SW480 (cell line): Measurements from ENCODE around the gene GPR108.
"Not testable (repeated sequence)": the region's sequence is repeated elsewhere in the genome, so short reads cannot be mapped to it uniquely, and the experiment has no call there.

Source experiments
- DNase-seq: peaks from one replicate; pipeline ENCODE4 v3.0.0-alpha.2; 2016; ENCODE audit warnings: low spot score

Gene GPR108

GRCh38 chr19:6720369-6721137 is 16.8 kb downstream of the GPR108 start, which contains the start of gene C3:
Gene C3, minus strand, starts transcription at chr19:6720650. Its CDS starts 61 bp downstream, at chr19:6720589.
- DNase-seq = no peak

DNA sequence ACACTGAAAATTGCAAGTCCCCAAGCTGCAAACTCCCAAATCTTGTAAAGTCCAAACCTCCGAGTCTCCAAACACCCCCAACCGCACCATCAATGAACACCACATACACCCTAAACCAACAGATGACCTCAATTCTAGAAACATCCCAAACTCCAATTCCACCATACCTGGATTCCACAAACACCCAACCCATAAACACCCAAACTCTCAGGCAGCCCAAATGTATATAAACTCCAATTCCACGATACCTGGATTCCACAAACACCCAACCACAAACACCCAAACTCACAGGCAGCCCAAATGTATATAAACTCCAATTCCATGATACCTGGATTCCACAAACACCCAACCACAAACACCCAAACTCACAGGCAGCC is 17.4 kb downstream of the GPR108 start:
- no peak for DNase-seq

GRCh38 chr19:6719540-6719861 is 17.9 kb downstream of the GPR108 start:
- DNase-seq = no peak

DNA sequence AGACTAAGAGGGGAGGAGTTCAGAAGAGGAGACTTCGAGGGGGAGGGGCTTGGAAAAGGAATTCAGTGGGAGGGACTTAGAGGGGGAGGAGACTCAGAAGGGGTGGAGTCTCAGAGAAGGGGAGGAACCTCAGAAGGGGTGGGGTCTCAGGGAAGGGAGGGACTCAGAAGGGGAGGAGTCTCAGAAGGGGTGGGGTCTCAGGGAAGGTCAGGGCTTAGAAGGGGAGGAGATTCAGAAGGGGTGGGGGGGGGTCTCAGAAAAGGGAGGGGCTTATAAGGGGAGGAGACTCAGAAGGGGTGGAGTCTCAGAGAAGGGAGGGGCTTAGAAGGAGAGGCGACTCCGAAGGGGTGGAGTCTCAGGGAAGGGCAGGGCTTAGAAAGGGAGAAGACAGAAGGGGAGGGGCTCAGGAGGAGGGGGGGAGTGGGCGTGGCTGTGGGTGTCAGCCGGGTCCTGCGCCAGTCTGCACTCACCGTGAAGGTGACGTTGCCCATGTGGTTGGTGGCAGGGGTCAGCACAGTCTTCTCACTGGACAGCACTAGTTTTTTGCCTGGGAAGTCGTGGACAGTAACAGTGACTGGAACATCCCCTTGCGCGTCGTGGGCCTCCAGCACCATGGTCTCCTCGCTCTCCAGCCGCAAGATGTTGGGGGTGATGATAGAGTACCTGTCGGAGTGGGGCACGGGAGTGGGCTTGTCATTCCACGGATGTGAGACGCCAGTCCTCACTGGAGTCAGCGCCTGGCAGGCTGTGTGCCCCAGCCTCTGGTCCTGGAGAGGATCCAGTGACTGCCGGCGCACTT is 18.4 kb downstream of the GPR108 start:
- no peak for DNase-seq

DNA sequence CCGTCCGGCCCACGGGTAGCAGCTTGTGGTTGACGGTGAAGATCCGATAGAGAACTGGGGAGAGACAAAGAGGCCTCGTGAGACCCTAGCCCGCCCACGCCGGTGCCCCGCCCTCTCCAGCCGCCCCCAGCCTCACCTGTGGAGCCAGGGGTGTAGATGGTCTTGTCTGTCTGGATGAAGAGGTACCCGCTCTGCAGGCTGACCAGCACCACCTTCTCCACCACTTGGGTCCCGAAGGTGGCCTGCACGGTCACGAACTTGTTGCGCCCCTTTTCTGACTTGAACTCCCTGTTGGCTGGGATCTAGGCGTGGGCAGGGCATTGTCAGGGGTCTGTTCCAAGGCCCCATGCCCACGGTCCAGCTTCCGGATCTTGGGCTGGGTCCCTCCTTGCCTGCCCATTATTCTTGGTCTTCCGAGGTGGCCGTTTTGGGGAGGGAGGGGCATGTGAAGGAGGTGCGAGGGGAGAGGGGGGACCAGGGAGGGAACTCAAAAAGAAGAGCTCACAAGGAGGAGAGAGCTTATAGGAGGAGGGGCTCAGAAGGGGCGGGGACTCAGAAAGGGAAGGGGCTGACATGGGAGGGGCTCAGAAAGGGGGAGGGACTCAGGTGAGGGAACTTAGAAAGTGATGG is 19.2 kb downstream of the GPR108 start:
- DNase-seq = no peak

- DNase-seq = no peak
Measured at GRCh38 chr19:6717441-6717971, 19.9 kb downstream of the GPR108 start.

- DNase-seq = no peak
Measured at GRCh38 chr19:6717036-6717435, 20.3 kb downstream of the GPR108 start.

DNA sequence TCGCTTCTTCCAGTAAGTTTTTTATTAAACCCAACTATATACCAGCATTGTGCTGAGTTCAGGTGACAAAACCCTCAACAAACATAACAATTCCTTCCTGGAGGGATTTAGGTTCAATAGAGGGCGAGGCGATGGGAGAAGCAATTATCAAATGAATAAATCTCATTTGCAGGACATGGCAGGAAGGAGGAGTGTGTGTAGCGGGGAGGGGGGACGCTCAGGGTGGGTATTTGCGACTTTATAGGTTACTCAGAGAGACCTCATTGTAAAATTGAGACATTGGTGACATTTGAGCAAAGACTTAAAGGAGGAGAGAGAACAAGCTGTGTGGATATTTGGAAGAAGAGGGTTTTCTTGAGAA is 20.8 kb downstream of the GPR108 start:
- no peak for DNase-seq

GRCh38 chr19:6714749-6715555 is 22.4 kb downstream of the GPR108 start:
- DNase-seq = no peak

DNA sequence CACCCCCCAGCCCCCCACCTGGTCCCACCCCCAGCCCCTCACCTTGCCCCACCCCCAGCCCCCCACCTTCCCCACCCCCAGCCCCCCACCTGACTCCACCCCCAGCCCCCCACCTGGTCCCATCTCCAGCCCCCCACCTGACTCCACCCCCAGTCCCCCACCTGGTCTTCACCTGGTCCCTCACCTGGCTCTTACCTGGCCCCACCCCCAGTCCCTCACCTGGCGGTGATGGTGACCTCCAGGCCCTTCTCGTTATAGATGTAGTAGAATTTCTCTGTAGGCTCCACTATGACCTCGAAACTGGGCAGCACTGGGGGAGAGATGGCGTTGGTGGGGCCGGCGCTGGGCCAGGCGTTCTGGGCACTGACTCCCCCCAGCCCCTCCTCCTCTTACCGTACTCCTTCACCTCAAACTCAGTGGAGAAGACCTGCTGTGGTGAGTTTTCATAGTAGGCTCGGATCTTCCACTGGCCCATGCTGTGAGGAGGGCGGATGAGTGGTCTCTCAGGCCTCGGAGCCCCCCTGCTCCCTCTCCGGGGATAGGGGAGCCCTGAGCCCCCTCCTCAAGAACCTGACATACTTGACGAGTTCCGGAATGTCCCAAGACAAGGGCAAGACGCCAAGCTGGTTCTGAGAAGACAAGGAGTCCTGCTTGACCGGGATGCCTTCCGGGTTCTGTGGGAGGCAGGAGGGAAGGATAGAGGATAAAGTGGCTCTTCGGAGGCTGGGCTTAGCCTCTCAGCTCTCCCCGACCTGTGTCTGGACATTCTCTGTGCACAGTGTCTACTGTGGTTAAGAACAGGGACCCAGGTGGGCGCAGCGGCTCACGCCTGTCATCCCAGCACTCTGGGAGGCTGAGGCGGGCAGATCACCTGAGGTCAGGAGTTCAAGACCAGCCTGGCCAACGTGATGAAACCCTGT is 23.3 kb downstream of the GPR108 start:
- no peak for DNase-seq

DNA sequence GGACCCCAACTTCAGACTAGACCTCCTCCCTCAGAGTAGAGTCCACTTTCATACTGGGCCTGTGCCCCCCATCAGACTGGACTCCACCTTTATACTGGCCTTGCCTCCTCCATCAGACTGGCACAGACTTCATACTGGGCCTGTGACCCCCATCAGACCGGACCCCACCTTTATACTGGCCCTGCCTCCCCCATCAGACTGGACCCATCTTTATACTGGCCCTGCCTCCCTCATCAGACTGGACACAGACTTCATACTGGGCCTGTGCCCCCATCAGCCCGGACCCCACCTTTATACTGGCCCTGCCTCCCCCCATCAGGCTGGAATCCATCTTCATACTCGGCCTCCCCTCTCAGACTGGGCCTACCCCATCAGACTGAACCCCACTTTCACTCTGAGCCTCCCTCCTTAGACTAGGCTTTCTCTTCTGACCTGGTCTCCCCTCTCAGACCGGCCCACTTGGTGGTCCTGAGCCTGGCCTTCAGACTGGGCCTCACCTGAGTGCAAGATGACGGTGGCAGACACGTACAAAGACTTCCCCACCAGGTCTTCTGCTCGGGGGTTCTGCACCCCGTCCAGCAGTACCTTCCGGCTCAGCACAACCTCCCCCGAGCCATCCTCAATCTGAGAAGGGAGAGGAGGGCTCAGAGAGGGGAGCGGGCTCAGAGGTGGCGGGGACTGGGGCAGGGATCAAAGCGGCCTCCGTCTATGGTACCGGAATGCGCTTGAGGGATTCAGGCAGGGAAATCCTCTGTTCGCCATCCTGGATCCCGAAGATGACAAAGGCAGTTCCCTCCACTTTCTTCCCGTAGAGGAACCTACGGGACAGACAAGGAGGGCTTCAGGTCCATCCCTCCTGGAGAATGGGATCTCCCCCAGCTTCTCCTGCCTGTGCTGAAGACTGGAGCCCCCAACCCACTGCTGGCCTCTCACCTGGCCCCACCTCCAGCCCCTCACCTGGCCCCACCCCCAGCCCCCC is 24.4 kb downstream of the GPR108 start:
- no peak for DNase-seq

DNA sequence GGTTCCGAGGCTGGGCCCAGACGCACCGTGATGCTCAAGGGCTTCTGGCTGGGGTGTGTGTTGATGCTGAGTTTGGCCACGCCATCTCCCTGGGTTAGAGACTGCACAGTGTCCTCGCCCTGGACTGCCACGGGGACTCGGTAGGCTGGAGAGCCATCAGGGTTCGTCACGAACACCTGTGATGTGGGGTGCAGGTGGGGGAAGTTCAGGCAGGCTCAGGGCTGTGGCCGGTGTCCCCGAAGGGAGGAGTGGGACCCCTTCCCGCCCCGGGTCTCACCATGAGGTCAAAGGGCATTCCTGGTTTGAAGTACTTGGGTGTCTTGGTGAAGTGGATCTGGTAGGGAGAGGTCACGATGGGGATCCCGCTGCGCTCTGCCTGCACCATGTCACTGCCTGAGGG is 25.1 kb downstream of the GPR108 start:
- no peak for DNase-seq

- DNase-seq = no peak
Measured at GRCh38 chr19:6711605-6712004, 25.8 kb downstream of the GPR108 start.

DNA sequence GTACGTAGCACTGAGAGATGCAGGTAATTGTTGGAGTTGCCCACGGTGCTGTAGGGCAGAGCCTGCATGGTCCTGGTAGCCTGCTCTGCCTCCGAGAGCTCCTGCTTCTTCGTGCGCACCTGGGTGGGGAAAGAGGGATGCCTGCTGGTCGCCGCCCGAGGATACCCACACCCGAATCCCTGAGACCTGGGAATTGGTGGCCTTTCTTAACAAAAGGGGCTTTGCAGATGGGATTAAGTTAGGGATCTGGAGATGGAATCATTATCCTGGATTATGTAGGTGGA is 26.4 kb downstream of the GPR108 start:
- no peak for DNase-seq

DNA sequence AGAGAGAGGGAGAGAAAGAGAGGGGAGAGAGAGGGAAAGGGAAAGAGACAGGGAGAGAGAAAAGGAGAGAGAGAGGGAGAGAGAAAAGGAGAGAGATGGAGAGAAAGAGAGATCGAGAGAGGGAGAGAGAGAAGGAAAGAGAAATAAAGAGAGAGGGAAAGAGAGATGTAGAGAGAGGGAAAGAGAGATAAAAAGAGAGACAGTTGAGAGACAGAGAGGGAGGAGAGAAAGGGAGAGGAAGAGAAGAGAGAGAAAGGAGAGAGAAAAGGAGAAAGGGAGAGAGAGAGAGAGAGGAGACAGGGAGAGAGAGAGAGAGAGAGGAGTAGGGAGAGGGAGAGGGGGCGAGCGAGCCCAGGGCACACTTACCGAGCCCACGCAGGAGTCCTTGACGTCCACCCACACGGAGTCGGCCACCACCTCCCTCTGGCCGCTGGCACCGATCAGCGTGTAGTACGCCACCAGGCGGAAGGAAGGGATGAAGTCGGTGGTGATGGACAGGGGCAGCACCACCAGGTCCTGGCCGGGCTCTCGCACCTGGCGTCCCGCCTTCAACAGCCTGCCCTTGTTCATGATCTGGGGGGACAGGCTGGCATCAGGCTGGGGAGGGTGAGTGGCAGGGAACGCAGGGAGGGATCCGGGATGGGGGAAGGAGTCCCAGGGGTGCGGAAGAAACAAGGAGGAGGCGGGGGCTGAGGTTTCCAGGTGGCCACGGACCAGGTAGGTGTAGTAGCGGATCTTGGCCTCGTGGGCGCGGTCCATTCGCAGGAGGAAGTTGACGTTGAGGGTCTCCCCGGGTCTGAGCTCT is 26.9 kb downstream of the GPR108 start:
- peak; percentile 48 for DNase-seq

- DNase-seq = no peak
Measured at GRCh38 chr19:6709549-6709948, 27.8 kb downstream of the GPR108 start.

DNA sequence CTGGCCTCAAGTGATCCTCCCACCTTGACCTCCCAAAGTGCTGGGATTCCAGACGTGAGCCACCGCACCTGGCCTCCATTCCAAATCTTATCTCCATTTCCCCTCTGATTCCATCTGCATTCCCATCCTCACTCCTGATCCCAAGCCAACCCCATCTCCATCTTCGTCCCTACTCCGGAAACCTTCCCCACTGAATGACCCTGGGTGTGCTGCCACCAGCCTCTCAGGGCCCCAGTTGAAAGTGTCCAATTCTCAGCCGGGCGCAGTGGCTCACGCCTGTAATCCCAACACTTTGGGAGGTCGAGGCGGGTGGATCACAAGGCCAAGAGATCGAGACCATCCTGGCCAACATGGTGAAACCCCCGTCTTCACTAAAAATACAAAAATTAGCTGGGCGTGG is 28.5 kb downstream of the GPR108 start:
- not testable (repeated sequence) for DNase-seq

GRCh38 chr19:6708346-6708745 is 29.0 kb downstream of the GPR108 start:
- DNase-seq = no peak

DNA sequence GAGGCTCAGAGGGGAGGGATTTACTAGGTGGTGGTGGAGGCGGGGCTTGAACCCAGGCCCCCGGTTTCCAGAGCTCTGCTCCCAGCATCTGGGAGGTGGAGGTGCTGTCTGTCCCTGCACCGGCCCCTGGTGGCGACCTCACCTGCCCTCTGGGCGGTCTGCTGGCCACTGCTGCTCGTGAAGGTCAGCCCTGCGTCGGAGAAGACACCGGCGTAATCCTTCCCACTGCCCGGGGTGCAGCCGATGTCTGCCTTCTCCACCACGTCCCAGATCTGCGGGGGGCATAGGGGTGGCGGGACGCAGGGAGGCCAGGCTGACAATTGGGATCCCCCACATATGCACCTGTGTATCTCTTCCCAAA is 29.7 kb downstream of the GPR108 start:
- no peak for DNase-seq
